NCI-H1092 treated with DMSO at 0.1 percent for 48 hours (cell line): ENCODE results near the gene SDCBP2.

Experiments used
- DNase-seq: peaks from one replicate; lab custom pipeline; 2025; lab: John Stamatoyannopoulos, UW

SDCBP2 gene

GRCh38 chr20:1312904-1313235 is 16.1 kb downstream of the SDCBP2 start:
- DNase-seq = no peak

- no peak for DNase-seq
Measured at GRCh38 chr20:1312308-1312707, 16.6 kb downstream of the SDCBP2 start.

GRCh38 chr20:1310506-1311190 is 18.3 kb downstream of the SDCBP2 start:
- no peak for DNase-seq

GRCh38 chr20:1310071-1310470 is 18.9 kb downstream of the SDCBP2 start:
- DNase-seq = no peak

- DNase-seq = peak; percentile 8
Measured at GRCh38 chr20:1309439-1309847, 19.5 kb downstream of the SDCBP2 start.

GRCh38 chr20:1308702-1309095 is 20.2 kb downstream of the SDCBP2 start:
- no peak for DNase-seq

GRCh38 chr20:1308067-1308701 is 20.8 kb downstream of the SDCBP2 start:
- no peak for DNase-seq

- no peak for DNase-seq
Measured at GRCh38 chr20:1307571-1307971, 21.4 kb downstream of the SDCBP2 start.

- no peak for DNase-seq
Measured at GRCh38 chr20:1307171-1307570, 21.8 kb downstream of the SDCBP2 start.

- DNase-seq = no peak
Measured at GRCh38 chr20:1306316-1307135, 22.4 kb downstream of the SDCBP2 start.

GRCh38 chr20:1305712-1306111 is 23.2 kb downstream of the SDCBP2 start:
- DNase-seq = no peak

- no peak for DNase-seq
Measured at GRCh38 chr20:1304710-1305515, 24.0 kb downstream of the SDCBP2 start.

GRCh38 chr20:1302685-1303541 is 26.0 kb downstream of the SDCBP2 start:
- no peak for DNase-seq

- DNase-seq = no peak
Measured at GRCh38 chr20:1301031-1301529, 27.9 kb downstream of the SDCBP2 start.

GRCh38 chr20:1300083-1300840 is 28.7 kb downstream of the SDCBP2 start:
- no peak for DNase-seq

- DNase-seq = peak; percentile 6
Measured at GRCh38 chr20:1299522-1299921, 29.4 kb downstream of the SDCBP2 start.

- DNase-seq = no peak
Measured at GRCh38 chr20:1298888-1299511, 29.9 kb downstream of the SDCBP2 start.

- DNase-seq = no peak
Measured at GRCh38 chr20:1298166-1298565, 30.8 kb downstream of the SDCBP2 start.

- no peak for DNase-seq
Measured at GRCh38 chr20:1297486-1297885, 31.5 kb downstream of the SDCBP2 start.

- DNase-seq = no peak
Measured at GRCh38 chr20:1296922-1297321, 32.0 kb downstream of the SDCBP2 start.
